ENCODE measurements around the gene ARHGAP24.

GRCh38 chr4:85772470-85772869 lies 297.5 kb downstream of the ARHGAP24 start:
- TF ChIP-seq, protein P1, sequence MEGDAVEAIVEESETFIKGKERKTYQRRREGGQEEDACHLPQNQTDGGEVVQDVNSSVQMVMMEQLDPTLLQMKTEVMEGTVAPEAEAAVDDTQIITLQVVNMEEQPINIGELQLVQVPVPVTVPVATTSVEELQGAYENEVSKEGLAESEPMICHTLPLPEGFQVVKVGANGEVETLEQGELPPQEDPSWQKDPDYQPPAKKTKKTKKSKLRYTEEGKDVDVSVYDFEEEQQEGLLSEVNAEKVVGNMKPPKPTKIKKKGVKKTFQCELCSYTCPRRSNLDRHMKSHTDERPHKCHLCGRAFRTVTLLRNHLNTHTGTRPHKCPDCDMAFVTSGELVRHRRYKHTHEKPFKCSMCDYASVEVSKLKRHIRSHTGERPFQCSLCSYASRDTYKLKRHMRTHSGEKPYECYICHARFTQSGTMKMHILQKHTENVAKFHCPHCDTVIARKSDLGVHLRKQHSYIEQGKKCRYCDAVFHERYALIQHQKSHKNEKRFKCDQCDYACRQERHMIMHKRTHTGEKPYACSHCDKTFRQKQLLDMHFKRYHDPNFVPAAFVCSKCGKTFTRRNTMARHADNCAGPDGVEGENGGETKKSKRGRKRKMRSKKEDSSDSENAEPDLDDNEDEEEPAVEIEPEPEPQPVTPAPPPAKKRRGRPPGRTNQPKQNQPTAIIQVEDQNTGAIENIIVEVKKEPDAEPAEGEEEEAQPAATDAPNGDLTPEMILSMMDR (IDR thresholded peaks at IDR 0.05): no peak
- TF ChIP-seq POLR2AphosphoS5 (IDR thresholded peaks at IDR 0.05; ENCODE audit: low read depth, low read length): no peak
- no peak for TF ChIP-seq SIN3A (IDR thresholded peaks at IDR 0.05; ENCODE audit: borderline replicate concordance, insufficient read depth, low read depth, low read length)
